Neural progenitor cell (in vitro differentiated cells): ENCODE measurements around the gene ANK3.

ENCODE experiments used
- EZH2phosphoT487 ChIP-seq: fragments of 200-600 bp; sonication (generic); IDR thresholded peaks from 2 replicates; pipeline ENCODE4 v1.6.1; 2017; ENCODE audit warnings: antibody characterized with exemption
- TF ChIP-seq, protein P1 (sequence below): fragments of 200-600 bp; sonication (generic); IDR thresholded peaks from 2 replicates; pipeline ENCODE4 v1.5.1; 2017; ENCODE audit warnings: antibody characterized with exemption, mild to moderate bottlenecking

DNA sequence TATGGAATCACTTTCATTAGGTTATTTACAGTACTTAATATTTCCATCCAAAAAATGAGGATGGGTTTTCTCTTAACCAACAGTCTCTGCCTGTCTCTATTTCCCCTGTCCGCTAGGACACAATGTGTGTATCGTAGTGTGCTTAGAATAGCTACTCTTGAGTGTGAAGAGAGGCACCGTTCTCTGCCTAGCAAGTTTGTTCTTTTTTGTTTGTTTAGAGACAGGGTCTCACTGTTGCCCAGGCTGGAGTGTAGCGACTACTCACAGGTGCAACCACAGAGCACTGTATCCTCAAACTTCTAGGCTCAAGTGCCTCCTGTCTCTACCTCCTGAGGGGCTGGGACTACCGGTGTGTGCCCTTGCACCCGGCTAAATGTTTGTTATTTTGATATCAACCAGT lies 121.9 kb downstream of the ANK3 start:
- TF ChIP-seq, protein P1, sequence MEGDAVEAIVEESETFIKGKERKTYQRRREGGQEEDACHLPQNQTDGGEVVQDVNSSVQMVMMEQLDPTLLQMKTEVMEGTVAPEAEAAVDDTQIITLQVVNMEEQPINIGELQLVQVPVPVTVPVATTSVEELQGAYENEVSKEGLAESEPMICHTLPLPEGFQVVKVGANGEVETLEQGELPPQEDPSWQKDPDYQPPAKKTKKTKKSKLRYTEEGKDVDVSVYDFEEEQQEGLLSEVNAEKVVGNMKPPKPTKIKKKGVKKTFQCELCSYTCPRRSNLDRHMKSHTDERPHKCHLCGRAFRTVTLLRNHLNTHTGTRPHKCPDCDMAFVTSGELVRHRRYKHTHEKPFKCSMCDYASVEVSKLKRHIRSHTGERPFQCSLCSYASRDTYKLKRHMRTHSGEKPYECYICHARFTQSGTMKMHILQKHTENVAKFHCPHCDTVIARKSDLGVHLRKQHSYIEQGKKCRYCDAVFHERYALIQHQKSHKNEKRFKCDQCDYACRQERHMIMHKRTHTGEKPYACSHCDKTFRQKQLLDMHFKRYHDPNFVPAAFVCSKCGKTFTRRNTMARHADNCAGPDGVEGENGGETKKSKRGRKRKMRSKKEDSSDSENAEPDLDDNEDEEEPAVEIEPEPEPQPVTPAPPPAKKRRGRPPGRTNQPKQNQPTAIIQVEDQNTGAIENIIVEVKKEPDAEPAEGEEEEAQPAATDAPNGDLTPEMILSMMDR, result no peak
- TF ChIP-seq EZH2phosphoT487, result no peak
